SK-N-SH (cell line): ENCODE data around the gene DGCR8. TPM values are rescaled to one million over a fixed set of nuclear protein-coding genes. Genes with fewer than 3 reads are reported as not detected.

Source experiments
- CTCF ChIA-PET: fragments of 300-600, 350-600 bp; formaldehyde crosslinking; extraction: SDS; loops from one replicate; lab custom pipeline; 2021; lab: Yijun Ruan, JAX
- POLR2A ChIA-PET: fragments of 350-600 bp; sonication (Branson Sonifier 250); formaldehyde crosslinking; extraction: SDS; loops from one replicate; lab custom pipeline; 2020; ENCODE audit warnings: antibody characterized with exemption, inconsistent platforms; lab: Yijun Ruan, JAX
- DNase-seq: peaks from one replicate; pipeline ENCODE4 v3.0.0; 2012
- H2AFZ ChIP-seq: fragments of 200-600 bp; sonication (generic); 2 replicates; pipeline ENCODE4 v1.8.1; 2016; ENCODE audit warnings: antibody characterized with exemption, mild to moderate bottlenecking, low read depth
- H3F3A ChIP-seq: fragments of 200-600 bp; sonication (generic); replicated peaks from 2 replicates; pipeline ENCODE3; 2016; ENCODE audit warnings: antibody characterized with exemption, mild to moderate bottlenecking; ENCODE audit not compliant: insufficient read depth
- H3K27ac ChIP-seq, 2 experiments: fragments of 200-500 bp in 1 of 2; fragments of 200-600 bp in 1 of 2; sonication (Bioruptor generic) in 1 of 2; sonication (generic), shearing (Covaris generic) in 1 of 2; 2 replicates each; pipeline versions ENCODE4 v1.5.1 to v1.6.1; 2014 to 2016; ENCODE audit warnings: low read depth in 2 of 2, inconsistent platforms in 1 of 2, low read length in 1 of 2, mild to moderate bottlenecking in 1 of 2, mixed read lengths in 1 of 2
- H3K27me3 ChIP-seq: fragments of 200-600 bp; sonication (generic), shearing (Covaris generic); 2 replicates; pipeline ENCODE4 v1.6.1; 2016; ENCODE audit warnings: mixed run types; ENCODE audit not compliant: insufficient read depth
- H3K36me3 ChIP-seq, 2 experiments: fragments of 200-500 bp in 1 of 2; fragments of 200-600 bp in 1 of 2; sonication (Bioruptor generic) in 1 of 2; sonication (generic) in 1 of 2; replicated peaks in 1 of 2; 2 replicates each; pipeline versions ENCODE3 to v1.5.1; 2014 to 2016; ENCODE audit warnings: low read length in 1 of 2, mild to moderate bottlenecking in 1 of 2; ENCODE audit not compliant: insufficient read depth in 2 of 2, control insufficient read depth in 1 of 2
- H3K4me1 ChIP-seq, 2 experiments: fragments of 200-500 bp in 1 of 2; fragments of 200-600 bp in 1 of 2; sonication (Bioruptor generic) in 1 of 2; sonication (generic), shearing (Covaris generic) in 1 of 2; 2 replicates each; pipeline versions ENCODE4 v1.5.1 to v1.6.1; 2014 to 2016; ENCODE audit warnings: low read depth in 1 of 2, low read length in 1 of 2, mixed run types in 1 of 2; ENCODE audit not compliant: insufficient read depth in 2 of 2, control insufficient read depth in 1 of 2
- H3K4me2 ChIP-seq: fragments of 200-600 bp; sonication (generic), shearing (Covaris generic); 2 replicates; pipeline ENCODE4 v1.6.1; 2017; ENCODE audit warnings: mixed run types
- H3K4me3 ChIP-seq, 2 experiments: fragments of 200-500 bp in 1 of 2; fragments of 200-600 bp in 1 of 2; sonication (Bioruptor generic) in 1 of 2; sonication (generic), shearing (Covaris generic) in 1 of 2; 2 replicates each; pipeline versions ENCODE4 v1.5.1 to v1.8.1; 2014 to 2016; ENCODE audit warnings: low read depth in 2 of 2, inconsistent platforms in 1 of 2, low read length in 1 of 2, mild to moderate bottlenecking in 1 of 2, mixed read lengths in 1 of 2, moderate library complexity in 1 of 2
- H3K79me2 ChIP-seq: fragments of 200-600 bp; sonication (generic); 2 replicates; pipeline ENCODE4 v1.8.1; 2017; ENCODE audit warnings: mild to moderate bottlenecking; ENCODE audit not compliant: insufficient read depth
- H3K9ac ChIP-seq: fragments of 200-600 bp; sonication (generic); 2 replicates; pipeline ENCODE4 v1.6.1; 2017; ENCODE audit warnings: mixed run types
- H3K9me2 ChIP-seq: fragments of 200-600 bp; sonication (generic); 2 replicates; pipeline ENCODE4 v1.6.1; 2017; ENCODE audit warnings: mixed run types
- H3K9me3 ChIP-seq: fragments of 200-600 bp; sonication (generic); 2 replicates; pipeline ENCODE4 v1.6.1; 2017; ENCODE audit warnings: mixed run types, mild to moderate bottlenecking, moderate library complexity
- H4K20me1 ChIP-seq: fragments of 200-600 bp; sonication (generic); 2 replicates; pipeline ENCODE4 v1.6.1; 2017; ENCODE audit warnings: mild to moderate bottlenecking, mixed run types; ENCODE audit not compliant: insufficient read depth
- CHD2 ChIP-seq: fragments of 150-350 bp; IDR thresholded peaks from 2 replicates; pipeline ENCODE4 v1.6.1; 2018; ENCODE audit warnings: low read length; ENCODE audit not compliant: partially characterized antibody
- CTCF ChIP-seq: fragments of 200-600 bp; sonication (generic); IDR thresholded peaks from 2 replicates; pipeline ENCODE4 v1.6.1; 2017; ENCODE audit warnings: antibody characterized with exemption, mild to moderate bottlenecking, moderate library complexity
- ELF1 ChIP-seq: IDR thresholded peaks from 2 replicates; pipeline ENCODE4 v1.4.0; 2012
- EP300 ChIP-seq, 2 experiments: IDR thresholded peaks; 2 replicates each; pipeline versions ENCODE4 v1.4.0 to v1.6.1; 2012; ENCODE audit warnings: borderline replicate concordance in 1 of 2, low read depth in 1 of 2, low read length in 1 of 2
- FOSL2 ChIP-seq: IDR thresholded peaks from 2 replicates; pipeline ENCODE4 v1.4.0; 2012; ENCODE audit warnings: low read depth, mild to moderate bottlenecking, moderate library complexity, borderline replicate concordance
- FOXM1 ChIP-seq: IDR thresholded peaks from 2 replicates; pipeline ENCODE4 v1.4.0; 2012; ENCODE audit warnings: low read depth, mild to moderate bottlenecking
- GATA2 ChIP-seq: sonication (generic); formaldehyde crosslinking; IDR thresholded peaks from 2 replicates; pipeline ENCODE4 v1.5.0; 2020; ENCODE audit warnings: mild to moderate bottlenecking, missing genetic modification reagents
- IRF3 ChIP-seq: fragments of 150-350 bp; IDR thresholded peaks from 2 replicates; pipeline ENCODE4 v1.6.1; 2016; ENCODE audit warnings: mild to moderate bottlenecking, low read depth, low read length
- MAX ChIP-seq: IDR thresholded peaks from 2 replicates; pipeline ENCODE4 v1.4.0; 2012; ENCODE audit warnings: low read depth
- MXI1 ChIP-seq: IDR thresholded peaks from 2 replicates; pipeline ENCODE4 v1.6.1; 2012; ENCODE audit warnings: mild to moderate bottlenecking, low read depth, low read length, improper control_type of control experiment
- NRF1 ChIP-seq: IDR thresholded peaks from 2 replicates; pipeline ENCODE4 v1.6.1; 2012; ENCODE audit warnings: low read depth, mild to moderate bottlenecking, low read length
- PBX3 ChIP-seq: IDR thresholded peaks from 2 replicates; pipeline ENCODE4; 2012
- POLR2AphosphoS5 ChIP-seq: IDR thresholded peaks from 2 replicates; pipeline ENCODE4 v1.6.1; 2012; ENCODE audit warnings: low read depth, low read length
- RCOR1 ChIP-seq: fragments of 150-350 bp; IDR thresholded peaks from 2 replicates; pipeline ENCODE4 v1.6.1; 2017; ENCODE audit warnings: antibody characterized with exemption, low read length
- REST ChIP-seq: IDR thresholded peaks from 2 replicates; pipeline ENCODE4 v1.6.1; 2012; ENCODE audit warnings: mild to moderate bottlenecking, low read depth, low read length, moderate library complexity
- TAF1 ChIP-seq: IDR thresholded peaks from 2 replicates; pipeline ENCODE4 v1.6.1; 2012; ENCODE audit warnings: low read depth, mild to moderate bottlenecking, low read length, moderate library complexity, borderline replicate concordance
- TCF12 ChIP-seq: IDR thresholded peaks from 2 replicates; pipeline ENCODE4 v1.4.0; 2012
- WGBS: methylation state at CpG from one replicate; pipeline ENCODE4 v1.1.6; 2017; ENCODE audit warnings: low lambda C conversion rate; 5-methylcytosine and 5-hydroxymethylcytosine counted together
- polyA plus RNA-seq, 3 experiments: library from polyadenylated mRNA; depleted of rRNA; stranded (reverse); fragments of >200 nt; gene quantifications; 2 replicates each; pipeline ENCODE4 v1.2.3, GENCODE V29; 2012

DGCR8 gene
- polyA plus RNA-seq, 1 of the 3 experiments (the other 2 are of a cell fraction) = 26.5 TPM

- no peak overlapping the region for H3K4me3 ChIP-seq
- no peak overlapping the region for H3K9ac ChIP-seq
- ChIA-PET POLR2A (interaction anchor here (0.6 kb wide), 1 partner anchor 22 kb away, joined by 3 read pairs; no protein-coding TSS in a partner anchor), CTCF (no interaction called here)
- WGBS = 92% methylated on average over 13 of the region's 17 CpGs
- peaks cover 43% of the 10 kb centered on the region for H4K20me1 ChIP-seq
- H3K27me3 ChIP-seq = no peaks in the 10 kb centered on the region
- TF ChIP-seq EP300 (IDR thresholded peaks at IDR 0.05; ENCODE audit: borderline replicate concordance in 1 of 2, low read depth in 1 of 2, low read length in 1 of 2) (no peak), IRF3 (no peak), ELF1 (no peak), CTCF (no peak), PBX3 (no peak), TAF1 (no peak), REST (no peak), MAX (no peak), RCOR1 (no peak), TCF12 (no peak), NRF1 (no peak), FOSL2 (no peak), POLR2AphosphoS5 (no peak), MXI1 (no peak), CHD2 (no peak), GATA2 (no peak), FOXM1 (no peak)
- H3K4me2 ChIP-seq = no peak overlapping the region
- H3K36me3 ChIP-seq = peaks cover 68 to 85% of the 10 kb centered on the region in 2 experiments
- peaks cover 0 to 8% of the 10 kb centered on the region in 2 experiments; a peak in 1 of 4 replicates for H3K4me1 ChIP-seq
- H2AFZ ChIP-seq = no peak overlapping the region
- no peaks in the 10 kb centered on the region for H3K9me2 ChIP-seq
- no peak for DNase-seq
- H3K9me3 ChIP-seq = no peaks in the 10 kb centered on the region
- peaks cover 68% of the 10 kb centered on the region for H3K79me2 ChIP-seq
- no peak overlapping the region for H3K27ac ChIP-seq
- H3F3A ChIP-seq = peaks cover 2% of the 10 kb centered on the region
Measured at GRCh38 chr22:20089226-20089976, 9.4 kb downstream of the DGCR8 start.
